Parathyroid adenoma (tissue), 2 donors: ENCODE data around the gene ROBO1.
"Not testable (repeated sequence)": the region's sequence is repeated elsewhere in the genome, so short reads cannot be mapped to it uniquely, and the experiment has no call there.

ENCODE experiments used
- H2AFZ ChIP-seq: fragments of 300-600 bp; sonication (generic); one replicate; pipeline ENCODE4 v1.7.0; 2017; ENCODE audit warnings: antibody characterized with exemption, mild to moderate bottlenecking
- H3K27ac ChIP-seq: fragments of 300-600 bp; sonication (generic); one replicate; pipeline ENCODE4 v1.7.0; 2017
- H3K27me3 ChIP-seq: fragments of 300-600 bp; sonication (generic); one replicate; pipeline ENCODE4 v1.7.0; 2017; ENCODE audit warnings: low read length; ENCODE audit not compliant: control insufficient read depth, insufficient read depth
- H3K36me3 ChIP-seq: fragments of 300-600 bp; sonication (generic); one replicate; pipeline ENCODE4 v1.7.0; 2017; ENCODE audit warnings: low read length; ENCODE audit not compliant: control insufficient read depth, insufficient read depth
- H3K4me1 ChIP-seq: fragments of 300-600 bp; sonication (generic); one replicate; pipeline ENCODE4 v1.7.0; 2017; ENCODE audit warnings: control low read depth
- H3K4me2 ChIP-seq: fragments of 300-600 bp; sonication (generic); one replicate; pipeline ENCODE4 v1.7.0; 2017; ENCODE audit warnings: low read length
- H3K4me3 ChIP-seq: fragments of 300-600 bp; sonication (generic); one replicate; pipeline ENCODE4 v1.7.0; 2017; ENCODE audit warnings: low read depth, low read length
- H3K79me2 ChIP-seq: fragments of 300-600 bp; sonication (generic); one replicate; pipeline ENCODE4 v1.7.0; 2017; ENCODE audit warnings: control low read depth
- H3K9ac ChIP-seq: fragments of 300-600 bp; sonication (generic); one replicate; pipeline ENCODE4 v1.7.0; 2017; ENCODE audit warnings: mild to moderate bottlenecking
- H3K9me3 ChIP-seq: fragments of 300-600 bp; sonication (generic); one replicate; pipeline ENCODE4 v1.7.0; 2017; ENCODE audit warnings: low read length; ENCODE audit not compliant: control insufficient read depth
- TF ChIP-seq, protein P1 (sequence below): fragments of 300-600 bp; sonication (generic); IDR thresholded peaks from one replicate; pipeline ENCODE4 v1.7.0; 2017; ENCODE audit warnings: antibody characterized with exemption, mild to moderate bottlenecking
- donor health status: primary hyperparathyroidism.

ROBO1 gene

DNA sequence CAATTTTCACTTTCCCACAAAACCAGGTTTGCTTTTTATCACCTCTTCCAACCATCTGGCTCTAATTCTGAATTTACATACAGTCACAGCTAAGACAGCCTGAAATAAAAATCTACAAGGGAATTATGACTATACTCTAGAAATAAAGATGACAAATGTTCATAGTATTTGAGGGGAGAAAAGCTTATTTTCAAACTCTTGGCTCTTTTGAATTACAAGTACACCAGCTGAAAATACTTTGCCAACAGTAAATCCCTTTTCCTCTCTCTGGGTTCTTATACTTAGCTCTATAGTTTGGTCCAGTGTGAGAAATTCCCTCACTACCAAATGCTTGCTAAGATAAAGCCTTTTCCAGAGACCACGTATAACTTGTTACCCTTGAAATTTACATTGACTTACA, 1037.9 kb downstream of the ROBO1 start:
- no peak overlapping the region for H2AFZ ChIP-seq
- H3K27ac ChIP-seq: no peak overlapping the region
- no peaks in the 10 kb centered on the region for H3K36me3 ChIP-seq
- no peaks in the 10 kb centered on the region for H3K4me1 ChIP-seq
- no peaks in the 10 kb centered on the region for H3K27me3 ChIP-seq
- H3K9me3 ChIP-seq: no peaks in the 10 kb centered on the region
- no peak overlapping the region for H3K4me2 ChIP-seq
- H3K79me2 ChIP-seq: no peaks in the 10 kb centered on the region
- H3K9ac ChIP-seq: no peak overlapping the region
- no peak overlapping the region for H3K4me3 ChIP-seq
- TF ChIP-seq, protein P1, sequence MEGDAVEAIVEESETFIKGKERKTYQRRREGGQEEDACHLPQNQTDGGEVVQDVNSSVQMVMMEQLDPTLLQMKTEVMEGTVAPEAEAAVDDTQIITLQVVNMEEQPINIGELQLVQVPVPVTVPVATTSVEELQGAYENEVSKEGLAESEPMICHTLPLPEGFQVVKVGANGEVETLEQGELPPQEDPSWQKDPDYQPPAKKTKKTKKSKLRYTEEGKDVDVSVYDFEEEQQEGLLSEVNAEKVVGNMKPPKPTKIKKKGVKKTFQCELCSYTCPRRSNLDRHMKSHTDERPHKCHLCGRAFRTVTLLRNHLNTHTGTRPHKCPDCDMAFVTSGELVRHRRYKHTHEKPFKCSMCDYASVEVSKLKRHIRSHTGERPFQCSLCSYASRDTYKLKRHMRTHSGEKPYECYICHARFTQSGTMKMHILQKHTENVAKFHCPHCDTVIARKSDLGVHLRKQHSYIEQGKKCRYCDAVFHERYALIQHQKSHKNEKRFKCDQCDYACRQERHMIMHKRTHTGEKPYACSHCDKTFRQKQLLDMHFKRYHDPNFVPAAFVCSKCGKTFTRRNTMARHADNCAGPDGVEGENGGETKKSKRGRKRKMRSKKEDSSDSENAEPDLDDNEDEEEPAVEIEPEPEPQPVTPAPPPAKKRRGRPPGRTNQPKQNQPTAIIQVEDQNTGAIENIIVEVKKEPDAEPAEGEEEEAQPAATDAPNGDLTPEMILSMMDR: no peak

DNA sequence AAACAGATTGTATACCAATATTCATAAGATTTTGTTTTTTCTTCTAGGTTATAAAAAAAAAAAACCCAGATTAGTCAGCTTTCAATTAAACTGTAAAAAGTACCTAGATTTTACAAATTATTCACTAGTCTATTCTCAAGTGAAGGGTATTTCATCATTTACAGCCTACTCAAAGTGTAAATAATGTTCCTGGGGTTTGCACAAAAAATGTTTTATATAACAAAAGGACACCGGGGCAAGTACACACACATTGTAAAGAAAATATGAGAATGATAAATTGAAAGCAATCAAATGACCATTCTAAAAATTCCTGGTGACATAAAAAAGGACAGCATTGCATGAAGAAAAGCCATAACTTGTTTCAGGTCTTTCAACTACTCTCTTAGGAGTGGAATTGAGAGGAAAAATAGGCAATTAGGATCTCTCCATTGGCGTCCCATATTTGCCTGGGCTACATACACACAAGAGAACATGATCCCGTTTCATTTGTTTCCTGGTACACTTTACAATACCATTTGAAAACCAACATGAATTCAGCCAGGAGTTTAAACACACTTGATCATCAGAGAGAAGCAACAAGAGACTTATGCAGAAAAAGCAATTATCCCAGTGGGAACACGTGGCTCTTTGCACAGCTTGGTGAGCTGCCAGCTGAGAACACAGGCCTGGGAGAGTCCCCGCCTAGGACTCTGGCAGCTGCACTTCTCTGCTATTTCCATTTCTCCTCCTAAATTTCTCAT, 1039.2 kb downstream of the ROBO1 start:
- H3K36me3 ChIP-seq: no peaks in the 10 kb centered on the region
- no peaks in the 10 kb centered on the region for H3K4me1 ChIP-seq
- no peak overlapping the region for H3K27ac ChIP-seq
- no peak overlapping the region for H3K4me3 ChIP-seq
- no peaks in the 10 kb centered on the region for H3K9me3 ChIP-seq
- no peak overlapping the region for H3K9ac ChIP-seq
- H3K4me2 ChIP-seq: no peak overlapping the region
- TF ChIP-seq, protein P1: no peak
- H3K27me3 ChIP-seq: no peaks in the 10 kb centered on the region
- H2AFZ ChIP-seq: no peak overlapping the region
- no peaks in the 10 kb centered on the region for H3K79me2 ChIP-seq

DNA sequence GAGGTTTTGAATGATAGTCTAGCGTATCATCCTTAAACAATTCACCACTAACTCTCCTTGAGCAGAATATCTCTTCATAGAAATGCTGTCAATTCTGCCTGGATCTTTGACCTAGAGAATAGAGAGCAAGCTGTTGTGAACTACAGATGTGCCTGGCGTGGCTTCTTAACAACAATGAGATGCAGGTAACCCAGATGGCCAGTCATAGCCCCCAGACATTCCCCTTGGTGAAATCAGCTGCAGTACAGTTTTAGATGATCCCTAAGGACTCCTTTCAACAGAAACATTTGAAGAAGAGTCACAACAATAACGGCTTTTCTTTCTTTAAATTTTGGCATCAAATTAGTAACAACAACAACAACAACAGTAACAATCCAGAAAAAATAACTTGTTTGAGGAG, 1041.3 kb downstream of the ROBO1 start:
- Histone ChIP-seq H3K4me3 (no peak overlapping the region), H3K9me3 (no peaks in the 10 kb centered on the region), H3K27me3 (no peaks in the 10 kb centered on the region), H3K9ac (no peak overlapping the region), H3K36me3 (no peaks in the 10 kb centered on the region), H3K27ac (no peak overlapping the region), H3K79me2 (no peaks in the 10 kb centered on the region), H3K4me1 (no peaks in the 10 kb centered on the region), H3K4me2 (no peak overlapping the region), H2AFZ (no peak overlapping the region)
- TF ChIP-seq, protein P1: no peak

DNA sequence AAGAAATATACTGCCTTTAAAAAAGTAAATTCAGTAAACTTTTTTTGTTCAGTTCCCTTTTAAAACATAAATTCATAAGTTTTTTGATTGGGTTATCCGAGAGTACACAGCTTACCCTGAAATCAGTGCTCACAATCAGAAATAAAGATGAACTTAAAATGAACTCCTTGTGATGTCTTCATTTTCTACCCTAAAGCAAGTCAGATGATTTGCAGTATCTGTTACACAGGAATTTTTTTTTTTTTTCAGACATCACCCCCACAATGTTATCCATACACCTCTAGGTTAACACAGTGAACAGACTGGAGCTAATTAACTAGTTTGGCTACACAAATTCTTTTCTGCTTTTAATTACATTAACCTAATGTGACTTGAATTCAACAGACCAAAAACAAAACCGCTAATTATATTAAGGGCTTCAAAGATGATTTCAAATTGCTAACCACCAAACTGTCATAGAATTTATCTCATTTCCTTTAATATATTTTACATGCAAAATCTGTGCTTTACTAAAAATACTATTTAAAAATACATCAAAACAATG, 1042.0 kb downstream of the ROBO1 start:
- H3K36me3 ChIP-seq: no peaks in the 10 kb centered on the region
- H2AFZ ChIP-seq: no peak overlapping the region
- TF ChIP-seq, protein P1: no peak
- no peaks in the 10 kb centered on the region for H3K9me3 ChIP-seq
- H3K27me3 ChIP-seq: no peaks in the 10 kb centered on the region
- H3K79me2 ChIP-seq: no peaks in the 10 kb centered on the region
- H3K4me2 ChIP-seq: no peak overlapping the region
- no peak overlapping the region for H3K27ac ChIP-seq
- no peak overlapping the region for H3K9ac ChIP-seq
- no peak overlapping the region for H3K4me3 ChIP-seq
- H3K4me1 ChIP-seq: no peaks in the 10 kb centered on the region

DNA sequence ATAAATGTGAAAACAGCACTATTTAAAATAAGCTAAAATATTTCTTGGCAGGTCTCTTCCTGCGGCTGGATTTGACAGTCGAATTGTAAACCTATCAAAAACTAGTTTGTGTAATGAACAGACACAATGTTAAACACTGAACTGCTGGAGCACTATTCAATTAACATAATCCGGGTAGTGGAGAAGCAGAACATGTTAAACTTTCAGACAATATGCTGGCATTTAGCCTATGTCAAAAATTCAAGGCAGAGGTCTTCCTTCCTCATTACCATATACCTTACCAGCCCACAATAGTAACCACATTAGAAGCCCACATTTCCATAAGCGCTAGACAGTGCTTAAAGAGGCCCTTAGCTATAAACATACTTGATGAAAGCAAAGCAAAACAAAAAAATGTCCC, 1042.9 kb downstream of the ROBO1 start:
- Histone ChIP-seq H2AFZ (no peak overlapping the region), H3K4me1 (no peaks in the 10 kb centered on the region), H3K36me3 (no peaks in the 10 kb centered on the region), H3K27me3 (no peaks in the 10 kb centered on the region), H3K79me2 (no peaks in the 10 kb centered on the region), H3K27ac (no peak overlapping the region), H3K4me2 (no peak overlapping the region), H3K4me3 (no peak overlapping the region), H3K9me3 (no peaks in the 10 kb centered on the region), H3K9ac (no peak overlapping the region)
- TF ChIP-seq, protein P1: no peak

DNA sequence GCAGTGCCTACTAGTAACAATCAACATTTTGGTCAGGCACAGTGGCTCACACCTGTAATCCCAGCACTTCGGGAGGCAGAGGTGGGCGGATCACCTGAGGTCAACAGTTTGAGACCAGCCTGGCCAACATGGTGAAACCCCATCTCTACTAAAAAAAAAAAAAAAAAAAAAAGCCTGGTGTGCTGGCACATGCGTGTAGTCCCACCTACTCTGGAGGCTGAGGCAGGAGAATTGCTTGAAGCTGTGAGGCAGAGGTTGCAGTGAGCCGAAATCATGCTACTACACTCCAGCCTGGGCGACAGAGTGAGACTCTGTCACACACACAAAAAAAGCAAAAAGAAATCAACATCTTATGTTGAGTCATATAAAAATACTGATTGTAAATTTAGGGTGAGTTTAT, 1043.4 kb downstream of the ROBO1 start:
- H3K4me1 ChIP-seq, H3K9ac ChIP-seq, H3K27ac ChIP-seq, H3K79me2 ChIP-seq, H3K4me2 ChIP-seq, H3K36me3 ChIP-seq, H3K4me3 ChIP-seq, H3K27me3 ChIP-seq, H3K9me3 ChIP-seq, H2AFZ ChIP-seq: not testable (repeated sequence)
